Natural killer cell (primary cell): Measurements from ENCODE around the gene ALLC. TPM values are rescaled to one million over a fixed set of nuclear protein-coding genes. Genes with fewer than 3 reads are reported as not detected.

Source experiments
- ATAC-seq, 3 donors: fragments of 150-1000 bp in 2 of 3; fragments of 200-7000 bp in 1 of 3; cut with Tn5 transposase; 1 replicate in 1 of 3; 2 replicates in 2 of 3; pipeline ENCODE4 v1.10.0; 2021; ENCODE audit warnings: mild to moderate bottlenecking in 2 of 3, moderate library complexity in 2 of 3
- DNase-seq, 2 donors: peaks; one replicate each; pipeline versions ENCODE4 v3.0.0 to v3.0.0-alpha.2; 2013 to 2021; ENCODE audit warnings: mixed read lengths in 1 of 2
- H3K27ac ChIP-seq: one replicate; pipeline ENCODE4 v1.5.1; 2013; ENCODE audit warnings: mild to moderate bottlenecking, low read length
- H3K27me3 ChIP-seq: one replicate; pipeline ENCODE4 v1.6.1; 2013; ENCODE audit warnings: low read length; ENCODE audit not compliant: control insufficient read depth, insufficient read depth
- H3K36me3 ChIP-seq: one replicate; pipeline ENCODE4 v1.6.1; 2013; ENCODE audit warnings: low read length; ENCODE audit not compliant: control insufficient read depth, insufficient read depth
- H3K4me1 ChIP-seq: one replicate; pipeline ENCODE4 v1.6.1; 2013; ENCODE audit warnings: low read length; ENCODE audit not compliant: control insufficient read depth, insufficient read depth
- H3K4me3 ChIP-seq: one replicate; pipeline ENCODE4 v1.5.1; 2013; ENCODE audit warnings: low read length
- H3K9me3 ChIP-seq: one replicate; pipeline ENCODE4 v1.6.1; 2013; ENCODE audit warnings: low read length; ENCODE audit not compliant: control insufficient read depth, insufficient read depth
- H3K27ac Mint-ChIP-seq, 2 donors: one replicate each; pipeline ENCODE4 v1.8.0; 2022; ENCODE audit warnings: mild to moderate bottlenecking in 2 of 2, mixed read lengths in 2 of 2, moderate library complexity in 1 of 2
- H3K27me3 Mint-ChIP-seq, 2 donors: one replicate each; pipeline ENCODE4 v1.8.0; 2022; ENCODE audit warnings: low read depth in 2 of 2, mixed read lengths in 2 of 2
- H3K36me3 Mint-ChIP-seq: one replicate; pipeline ENCODE4 v1.8.0; 2022; ENCODE audit warnings: mixed read lengths
- H3K4me1 Mint-ChIP-seq, 2 donors: one replicate each; pipeline ENCODE4 v1.8.0; 2022; ENCODE audit warnings: mixed read lengths in 2 of 2
- H3K4me3 Mint-ChIP-seq: one replicate; pipeline ENCODE4 v1.8.0; 2022; ENCODE audit warnings: mild to moderate bottlenecking, moderate library complexity, mixed read lengths
- H3K9me3 Mint-ChIP-seq, 2 donors: one replicate each; pipeline ENCODE4 v1.8.0; 2022; ENCODE audit warnings: mixed read lengths in 2 of 2
- CTCF ChIP-seq: fragments of 200-600 bp; IDR thresholded peaks from one replicate; pipeline ENCODE4 v1.8.0; 2022; ENCODE audit warnings: antibody characterized with exemption
- WGBS: methylation state at CpG from one replicate; pipeline ENCODE4 v1.1.7; 2013; ENCODE audit warnings: missing lambda C conversion rate; ENCODE audit not compliant: insufficient coverage; 5-methylcytosine and 5-hydroxymethylcytosine counted together
- intact Hi-C: fragments of 100-400 bp; cut with micrococcal nuclease; formaldehyde crosslinking; loops from one replicate; pipeline ENCODE4 v1.14.2; 2022
- total RNA-seq, 4 donors: library from RNA; stranded (reverse); fragments of 120-200 nt in 1 of 4; gene quantifications; one replicate each; pipeline versions ENCODE4 v1.2.3 to v1.2.4, GENCODE V29; 2013 to 2022

Gene ALLC
- total RNA-seq, 3 donors from 2014 or later (not counting 1 experiment from before 2014, with no cell fraction given), result not detected

GRCh38 chr2:3644246-3644525 is 13.8 kb upstream of the ALLC start:
- H3K9me3 Mint-ChIP-seq, result no peaks in the 10 kb centered on the region
- no peak for DNase-seq
- peaks cover 0 to 2% of the 10 kb centered on the region in 2 donors for H3K27me3 Mint-ChIP-seq
- ATAC-seq, result no peak
- H3K4me3 Mint-ChIP-seq, result no peak overlapping the region
- Histone ChIP-seq H3K4me3 (no peak overlapping the region), H3K27me3 (no peaks in the 10 kb centered on the region), H3K27ac (no peak overlapping the region), H3K4me1 (no peaks in the 10 kb centered on the region), H3K9me3 (no peaks in the 10 kb centered on the region), H3K36me3 (no peaks in the 10 kb centered on the region)
- intact Hi-C loops, result no loop called here
- H3K27ac Mint-ChIP-seq, result no peak overlapping the region
- TF ChIP-seq CTCF, result no peak
- no peaks in the 10 kb centered on the region for H3K4me1 Mint-ChIP-seq
- H3K36me3 Mint-ChIP-seq, result no peaks in the 10 kb centered on the region

DNA sequence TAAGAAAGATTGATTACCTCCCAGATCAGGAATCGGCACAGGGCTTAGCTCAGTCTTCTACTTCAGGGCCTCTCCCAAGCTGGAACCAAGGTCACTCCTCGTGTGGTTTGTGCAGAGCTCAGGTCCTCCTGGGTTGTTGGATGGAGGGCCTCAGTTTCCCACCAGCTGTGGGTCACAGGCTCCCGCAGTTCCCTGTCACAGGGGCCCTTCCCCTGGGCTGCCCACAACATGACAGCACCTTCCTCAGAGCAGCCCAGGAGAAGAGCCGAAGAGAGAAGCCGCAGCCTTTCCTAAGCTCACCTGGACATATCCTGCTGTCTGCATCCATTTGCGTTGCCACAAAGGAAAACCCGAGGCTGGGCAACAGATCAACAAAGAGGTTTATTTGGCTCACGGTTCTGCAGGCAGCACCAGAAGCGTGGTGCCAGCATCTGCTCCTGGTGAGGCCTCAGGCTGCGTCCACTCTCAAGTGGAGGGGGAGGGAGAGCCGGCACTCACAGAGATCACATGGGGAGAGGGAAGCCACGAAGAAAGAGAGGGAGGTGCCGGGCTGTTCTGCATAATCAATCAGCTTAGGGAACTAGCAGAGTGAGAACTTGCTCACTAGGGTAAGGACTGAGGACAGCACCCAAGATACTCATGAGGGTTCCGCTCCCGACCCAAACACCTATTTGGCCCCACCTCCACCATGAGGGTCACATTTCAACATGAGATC is 13.0 kb upstream of the ALLC start:
- H3K4me1 ChIP-seq, result no peaks in the 10 kb centered on the region
- WGBS, result 82% methylated on average over 15 of the region's 15 CpGs
- ATAC-seq, result no peak
- peaks cover 0 to 4% of the 10 kb centered on the region in 2 donors for H3K27me3 Mint-ChIP-seq
- H3K4me3 Mint-ChIP-seq, result no peak overlapping the region
- no peaks in the 10 kb centered on the region for H3K4me1 Mint-ChIP-seq
- no peak overlapping the region for H3K27ac Mint-ChIP-seq
- H3K36me3 Mint-ChIP-seq, result no peaks in the 10 kb centered on the region
- H3K27ac ChIP-seq, result no peak overlapping the region
- no peak for DNase-seq
- no peak overlapping the region for H3K4me3 ChIP-seq
- no peak for TF ChIP-seq CTCF
- intact Hi-C loops, result no loop called here
- H3K9me3 Mint-ChIP-seq, result no peaks in the 10 kb centered on the region
- H3K9me3 ChIP-seq, result no peaks in the 10 kb centered on the region
- H3K27me3 ChIP-seq, result no peaks in the 10 kb centered on the region
- H3K36me3 ChIP-seq, result no peaks in the 10 kb centered on the region

DNA sequence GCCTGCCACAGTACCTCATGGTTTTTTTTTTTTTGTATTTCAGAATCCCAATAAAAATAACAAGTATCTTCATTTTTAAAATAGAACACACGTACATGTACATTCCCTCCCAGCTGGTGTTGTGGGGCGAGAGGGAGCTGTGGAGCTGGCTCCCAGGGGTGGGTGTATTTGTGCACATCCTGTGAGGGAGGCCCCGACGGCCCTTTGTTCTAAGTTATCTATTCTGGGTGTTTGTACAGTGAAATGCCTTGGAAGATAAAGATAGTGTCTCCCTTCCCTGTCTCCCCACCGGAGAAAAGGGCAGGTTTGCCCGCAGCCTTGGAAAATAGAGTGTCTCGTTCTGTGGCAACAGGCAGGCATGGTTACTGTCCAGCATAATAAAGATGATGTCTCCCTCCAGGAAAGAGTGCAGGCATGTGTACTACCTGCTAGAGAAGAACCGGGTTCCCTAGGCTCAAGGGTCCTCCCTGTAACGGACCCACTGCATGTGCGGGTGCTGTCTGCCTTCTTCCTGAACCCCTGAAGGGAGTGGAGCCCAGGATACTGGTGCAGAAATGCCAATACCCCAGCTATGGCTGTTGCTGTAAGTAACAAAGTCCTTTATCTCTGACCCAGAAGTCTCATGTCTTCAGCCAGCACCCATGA is 12.1 kb upstream of the ALLC start:
- TF ChIP-seq CTCF, result no peak
- Mint-ChIP-seq H3K27me3 (peaks cover 0 to 5% of the 10 kb centered on the region in 2 donors), H3K9me3 (no peaks in the 10 kb centered on the region), H3K4me3 (no peak overlapping the region), H3K4me1 (peaks cover 3% of the 10 kb centered on the region in 2 donors), H3K27ac (no peak overlapping the region), H3K36me3 (no peaks in the 10 kb centered on the region)
- Histone ChIP-seq H3K9me3 (no peaks in the 10 kb centered on the region), H3K36me3 (no peaks in the 10 kb centered on the region), H3K4me1 (peaks cover 4% of the 10 kb centered on the region), H3K27me3 (no peaks in the 10 kb centered on the region), H3K4me3 (no peak overlapping the region), H3K27ac (no peak overlapping the region)
- 80% methylated on average over 9 of the region's 10 CpGs for WGBS
- DNase-seq, result no peak
- intact Hi-C loops, result no loop called here
- no peak for ATAC-seq

DNA sequence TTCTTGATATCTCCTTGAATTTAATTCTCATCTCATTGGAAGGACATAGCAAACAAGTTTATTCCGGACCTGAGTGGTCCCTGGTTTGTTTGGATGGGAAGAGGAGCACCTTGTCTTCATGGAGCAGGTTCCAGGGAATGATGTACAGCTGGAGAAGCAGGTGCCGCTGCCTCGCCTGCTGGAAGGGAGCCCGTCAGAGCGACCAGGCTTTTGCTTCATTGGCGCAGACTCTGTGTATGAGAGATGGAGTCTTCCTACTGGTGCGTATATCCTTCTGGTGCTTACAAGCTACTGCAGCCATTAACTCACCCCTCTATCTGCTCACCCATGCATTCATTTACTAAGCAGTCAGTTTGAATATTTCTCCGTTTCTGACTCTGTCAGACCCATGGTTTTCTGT is 11.6 kb upstream of the ALLC start:
- no peaks in the 10 kb centered on the region for H3K9me3 ChIP-seq
- WGBS, result 92% methylated on average over 6 of the region's 8 CpGs
- Mint-ChIP-seq H3K9me3 (no peaks in the 10 kb centered on the region), H3K27me3 (peaks cover 0 to 8% of the 10 kb centered on the region in 2 donors), H3K36me3 (no peaks in the 10 kb centered on the region), H3K27ac (no peak overlapping the region), H3K4me3 (no peak overlapping the region), H3K4me1 (peaks cover 8 to 9% of the 10 kb centered on the region in 2 donors)
- no peaks in the 10 kb centered on the region for H3K36me3 ChIP-seq
- DNase-seq (no peak), ATAC-seq (no peak)
- intact Hi-C loops, result no loop called here
- H3K27ac ChIP-seq, result no peak overlapping the region
- H3K4me3 ChIP-seq, result no peak overlapping the region
- TF ChIP-seq CTCF, result no peak
- H3K4me1 ChIP-seq, result peaks cover 6% of the 10 kb centered on the region
- no peaks in the 10 kb centered on the region for H3K27me3 ChIP-seq
